Natural killer cell (primary cell): ENCODE results near the gene MIF4GD. TPM values are rescaled to one million over a fixed set of nuclear protein-coding genes. Genes with fewer than 3 reads are reported as not detected.

ENCODE experiments used
- ATAC-seq, 3 donors: fragments of 150-1000 bp in 2 of 3; fragments of 200-7000 bp in 1 of 3; cut with Tn5 transposase; 1 replicate in 1 of 3; 2 replicates in 2 of 3; pipeline ENCODE4 v1.10.0; 2021; ENCODE audit warnings: mild to moderate bottlenecking in 2 of 3, moderate library complexity in 2 of 3
- DNase-seq, 2 donors: peaks; one replicate each; pipeline versions ENCODE4 v3.0.0 to v3.0.0-alpha.2; 2013 to 2021; ENCODE audit warnings: mixed read lengths in 1 of 2
- H3K27ac ChIP-seq: one replicate; pipeline ENCODE4 v1.5.1; 2013; ENCODE audit warnings: mild to moderate bottlenecking, low read length
- H3K27me3 ChIP-seq: one replicate; pipeline ENCODE4 v1.6.1; 2013; ENCODE audit warnings: low read length; ENCODE audit not compliant: control insufficient read depth, insufficient read depth
- H3K36me3 ChIP-seq: one replicate; pipeline ENCODE4 v1.6.1; 2013; ENCODE audit warnings: low read length; ENCODE audit not compliant: control insufficient read depth, insufficient read depth
- H3K4me1 ChIP-seq: one replicate; pipeline ENCODE4 v1.6.1; 2013; ENCODE audit warnings: low read length; ENCODE audit not compliant: control insufficient read depth, insufficient read depth
- H3K4me3 ChIP-seq: one replicate; pipeline ENCODE4 v1.5.1; 2013; ENCODE audit warnings: low read length
- H3K9me3 ChIP-seq: one replicate; pipeline ENCODE4 v1.6.1; 2013; ENCODE audit warnings: low read length; ENCODE audit not compliant: control insufficient read depth, insufficient read depth
- H3K27ac Mint-ChIP-seq, 2 donors: one replicate each; pipeline ENCODE4 v1.8.0; 2022; ENCODE audit warnings: mild to moderate bottlenecking in 2 of 2, mixed read lengths in 2 of 2, moderate library complexity in 1 of 2
- H3K27me3 Mint-ChIP-seq, 2 donors: one replicate each; pipeline ENCODE4 v1.8.0; 2022; ENCODE audit warnings: low read depth in 2 of 2, mixed read lengths in 2 of 2
- H3K36me3 Mint-ChIP-seq: one replicate; pipeline ENCODE4 v1.8.0; 2022; ENCODE audit warnings: mixed read lengths
- H3K4me1 Mint-ChIP-seq, 2 donors: one replicate each; pipeline ENCODE4 v1.8.0; 2022; ENCODE audit warnings: mixed read lengths in 2 of 2
- H3K4me3 Mint-ChIP-seq: one replicate; pipeline ENCODE4 v1.8.0; 2022; ENCODE audit warnings: mild to moderate bottlenecking, moderate library complexity, mixed read lengths
- H3K9me3 Mint-ChIP-seq, 2 donors: one replicate each; pipeline ENCODE4 v1.8.0; 2022; ENCODE audit warnings: mixed read lengths in 2 of 2
- WGBS: methylation state at CpG from one replicate; pipeline ENCODE4 v1.1.7; 2013; ENCODE audit warnings: missing lambda C conversion rate; ENCODE audit not compliant: insufficient coverage; 5-methylcytosine and 5-hydroxymethylcytosine counted together
- intact Hi-C: fragments of 100-400 bp; cut with micrococcal nuclease; formaldehyde crosslinking; loops from one replicate; pipeline ENCODE4 v1.14.2; 2022
- total RNA-seq, 4 donors: library from RNA; stranded (reverse); fragments of 120-200 nt in 1 of 4; gene quantifications; one replicate each; pipeline versions ENCODE4 v1.2.3 to v1.2.4, GENCODE V29; 2013 to 2022
- TF ChIP-seq, protein P1 (sequence below): fragments of 200-600 bp; IDR thresholded peaks from one replicate; pipeline ENCODE4 v1.8.0; 2022; ENCODE audit warnings: antibody characterized with exemption

Gene MIF4GD
- total RNA-seq, 3 donors from 2014 or later (not counting 1 experiment from before 2014, with no cell fraction given) = 44.5 to 56.9 (median 50.3) TPM

GRCh38 chr17:75218131-75218530, 52.9 kb downstream of the MIF4GD start:
- ATAC-seq (no peak), DNase-seq (no peak)
- TF ChIP-seq, protein P1, sequence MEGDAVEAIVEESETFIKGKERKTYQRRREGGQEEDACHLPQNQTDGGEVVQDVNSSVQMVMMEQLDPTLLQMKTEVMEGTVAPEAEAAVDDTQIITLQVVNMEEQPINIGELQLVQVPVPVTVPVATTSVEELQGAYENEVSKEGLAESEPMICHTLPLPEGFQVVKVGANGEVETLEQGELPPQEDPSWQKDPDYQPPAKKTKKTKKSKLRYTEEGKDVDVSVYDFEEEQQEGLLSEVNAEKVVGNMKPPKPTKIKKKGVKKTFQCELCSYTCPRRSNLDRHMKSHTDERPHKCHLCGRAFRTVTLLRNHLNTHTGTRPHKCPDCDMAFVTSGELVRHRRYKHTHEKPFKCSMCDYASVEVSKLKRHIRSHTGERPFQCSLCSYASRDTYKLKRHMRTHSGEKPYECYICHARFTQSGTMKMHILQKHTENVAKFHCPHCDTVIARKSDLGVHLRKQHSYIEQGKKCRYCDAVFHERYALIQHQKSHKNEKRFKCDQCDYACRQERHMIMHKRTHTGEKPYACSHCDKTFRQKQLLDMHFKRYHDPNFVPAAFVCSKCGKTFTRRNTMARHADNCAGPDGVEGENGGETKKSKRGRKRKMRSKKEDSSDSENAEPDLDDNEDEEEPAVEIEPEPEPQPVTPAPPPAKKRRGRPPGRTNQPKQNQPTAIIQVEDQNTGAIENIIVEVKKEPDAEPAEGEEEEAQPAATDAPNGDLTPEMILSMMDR = no peak
- Histone ChIP-seq H3K27me3 (no peaks in the 10 kb centered on the region), H3K9me3 (no peaks in the 10 kb centered on the region), H3K4me1 (no peaks in the 10 kb centered on the region), H3K36me3 (peaks cover 59% of the 10 kb centered on the region), H3K4me3 (no peak overlapping the region), H3K27ac (no peak overlapping the region)
- 100% methylated on average over 6 of the region's 6 CpGs for WGBS
- Mint-ChIP-seq H3K27ac (no peak overlapping the region), H3K4me1 (peaks cover 0 to 10% of the 10 kb centered on the region in 2 donors), H3K27me3 (no peaks in the 10 kb centered on the region), H3K4me3 (no peak overlapping the region), H3K36me3 (peaks cover 13% of the 10 kb centered on the region), H3K9me3 (no peaks in the 10 kb centered on the region)
- intact Hi-C loops = no loop called here

Other genes starting within 250 kb of the MIF4GD start
- gene ATP5PD, start 224.3 kb downstream of the MIF4GD start, total RNA-seq = 10 to 100 TPM; 74.7 to 96.3 (median 75.2) TPM
- gene KCTD2, start 224.0 kb downstream of the MIF4GD start, total RNA-seq = 10 to 100 TPM; 17.4 to 27.0 (median 24.7) TPM
- 10 to 100 TPM in 1 of 3 donors, 1 to 10 TPM in 2; 6.3 to 11.2 (median 10.0) TPM for gene SLC16A5, start 183.3 kb downstream of the MIF4GD start, total RNA-seq
- 10 to 100 TPM in 2 of 3 donors, 1 to 10 TPM in 1; 9.3 to 18.6 (median 11.3) TPM for gene ARMC7, start 161.3 kb downstream of the MIF4GD start, total RNA-seq
- 10 to 100 TPM; 58.1 to 67.4 (median 61.2) TPM for gene NT5C, start 139.5 kb downstream of the MIF4GD start, total RNA-seq
- gene JPT1, start 116.7 kb downstream of the MIF4GD start, total RNA-seq = 10 to 100 TPM; 45.0 to 54.8 (median 50.5) TPM
- gene SUMO2, start 88.3 kb downstream of the MIF4GD start, total RNA-seq = 100 to 1,000 TPM; 240 to 294 (median 250) TPM
- gene NUP85, start 65.6 kb downstream of the MIF4GD start, total RNA-seq = 10 to 100 TPM; 71.1 to 78.1 (median 77.0) TPM
- gene GGA3, start 9.6 kb downstream of the MIF4GD start, total RNA-seq = 10 to 100 TPM; 78.1 to 97.3 (median 94.0) TPM
- gene MRPS7, start 9.4 kb downstream of the MIF4GD start, total RNA-seq = 10 to 100 TPM; 27.3 to 29.4 (median 27.9) TPM
- 10 to 100 TPM; 12.1 to 17.7 (median 14.8) TPM for gene SLC25A19, start 18.2 kb upstream of the MIF4GD start, total RNA-seq
- gene GRB2, start 134.4 kb upstream of the MIF4GD start, total RNA-seq = 100 to 1,000 TPM; 115 to 142 (median 116) TPM
- gene TMEM94, start 185.4 kb upstream of the MIF4GD start, total RNA-seq = 100 to 1,000 TPM in 2 of 3 donors, 10 to 100 TPM in 1; 84.4 to 142 (median 104) TPM
- 1 to 10 TPM in 2 of 3 donors, under 1 TPM in 1; 0.49 to 1.8 (median 1.7) TPM for gene CASKIN2, start 244.3 kb upstream of the MIF4GD start, total RNA-seq
- gene TSEN54, start 245.3 kb upstream of the MIF4GD start, total RNA-seq = 100 to 1,000 TPM; 180 to 224 (median 186) TPM